Measurements from ENCODE around the gene PPP1R3D.

PPP1R3D gene

GRCh38 chr20:59971428-59971827 lies 31.3 kb upstream of the PPP1R3D start:
- no peak overlapping the region for H2AFZ ChIP-seq (ENCODE audit: low read length)
- no peaks in the 10 kb centered on the region for H3K9me3 ChIP-seq (replicated peaks; ENCODE audit: insufficient read depth, low read length)
- no peaks in the 10 kb centered on the region for H3K4me1 ChIP-seq (ENCODE audit: low read length)
- no peak for DNase-seq
- no peaks in the 10 kb centered on the region for H3K27me3 ChIP-seq (replicated peaks; ENCODE audit: insufficient read depth, low read length)
- H3K4me3 ChIP-seq (ENCODE audit: low read length): no peak overlapping the region
- no peaks in the 10 kb centered on the region for H4K20me1 ChIP-seq (ENCODE audit: insufficient read depth, low read length)
- no peaks in the 10 kb centered on the region for H3F3A ChIP-seq (ENCODE audit: insufficient read depth, low read length)
- no peak overlapping the region for H3K27ac ChIP-seq (ENCODE audit: low read length)
- H3K36me3 ChIP-seq (replicated peaks; ENCODE audit: insufficient read depth, low read length): no peaks in the 10 kb centered on the region
- no peaks in the 10 kb centered on the region for H3K79me2 ChIP-seq (ENCODE audit: low read length)
- TF ChIP-seq EZH2 (optimal IDR thresholded peaks at IDR 0.05; ENCODE audit: low read depth, low read length) (no peak), CTCF (IDR thresholded peaks at IDR 0.05; ENCODE audit: low read length) (no peak), EZH2phosphoT487 (IDR thresholded peaks at IDR 0.05; ENCODE audit: low read length) (no peak)
- H3K9me2 ChIP-seq (replicated peaks; ENCODE audit: insufficient read depth, low read length): no peaks in the 10 kb centered on the region
- no peak overlapping the region for H3K9ac ChIP-seq (ENCODE audit: low read length)
- H3K4me2 ChIP-seq (ENCODE audit: low read depth, low read length): no peak overlapping the region

- no peaks in the 10 kb centered on the region for H3K9me3 ChIP-seq (replicated peaks; ENCODE audit: insufficient read depth, low read length)
- H3K27ac ChIP-seq (ENCODE audit: low read length): no peak overlapping the region
- no peaks in the 10 kb centered on the region for H3F3A ChIP-seq (ENCODE audit: insufficient read depth, low read length)
- no peak for TF ChIP-seq EZH2phosphoT487 (IDR thresholded peaks at IDR 0.05; ENCODE audit: low read length)
- TF ChIP-seq EZH2 (optimal IDR thresholded peaks at IDR 0.05; ENCODE audit: low read depth, low read length): no peak
- no peak for TF ChIP-seq CTCF (IDR thresholded peaks at IDR 0.05; ENCODE audit: low read length)
- no peak overlapping the region for H2AFZ ChIP-seq (ENCODE audit: low read length)
- no peak overlapping the region for H3K4me2 ChIP-seq (ENCODE audit: low read depth, low read length)
- peaks cover 15% of the 10 kb centered on the region for H3K4me1 ChIP-seq (ENCODE audit: low read length)
- H3K9ac ChIP-seq (ENCODE audit: low read length): no peak overlapping the region
- H3K9me2 ChIP-seq (replicated peaks; ENCODE audit: insufficient read depth, low read length): no peaks in the 10 kb centered on the region
- DNase-seq: no peak
- no peaks in the 10 kb centered on the region for H3K27me3 ChIP-seq (replicated peaks; ENCODE audit: insufficient read depth, low read length)
- H4K20me1 ChIP-seq (ENCODE audit: insufficient read depth, low read length): no peaks in the 10 kb centered on the region
- no peaks in the 10 kb centered on the region for H3K36me3 ChIP-seq (replicated peaks; ENCODE audit: insufficient read depth, low read length)
- no peaks in the 10 kb centered on the region for H3K79me2 ChIP-seq (ENCODE audit: low read length)
- no peak overlapping the region for H3K4me3 ChIP-seq (ENCODE audit: low read length)
Measured at GRCh38 chr20:59966428-59966827, 26.3 kb upstream of the PPP1R3D start.

- H4K20me1 ChIP-seq (ENCODE audit: insufficient read depth, low read length): no peaks in the 10 kb centered on the region
- H3K4me3 ChIP-seq (ENCODE audit: low read length): peak overlapping the region; percentile 15; the same call in 1 of the 2 replicates
- H3K27me3 ChIP-seq (replicated peaks; ENCODE audit: insufficient read depth, low read length): no peaks in the 10 kb centered on the region
- H2AFZ ChIP-seq (ENCODE audit: low read length): peak overlapping the region; percentile 40
- H3F3A ChIP-seq (ENCODE audit: insufficient read depth, low read length): no peaks in the 10 kb centered on the region
- H3K9me3 ChIP-seq (replicated peaks; ENCODE audit: insufficient read depth, low read length): no peaks in the 10 kb centered on the region
- H3K79me2 ChIP-seq (ENCODE audit: low read length): no peaks in the 10 kb centered on the region
- TF ChIP-seq CTCF (IDR thresholded peaks at IDR 0.05; ENCODE audit: low read length): no peak
- TF ChIP-seq EZH2 (optimal IDR thresholded peaks at IDR 0.05; ENCODE audit: low read depth, low read length): no peak
- TF ChIP-seq EZH2phosphoT487 (IDR thresholded peaks at IDR 0.05; ENCODE audit: low read length): no peak
- no peaks in the 10 kb centered on the region for H3K36me3 ChIP-seq (replicated peaks; ENCODE audit: insufficient read depth, low read length)
- peak; percentile 54 for DNase-seq
- H3K4me1 ChIP-seq (ENCODE audit: low read length): peaks cover 34% of the 10 kb centered on the region
- H3K4me2 ChIP-seq (ENCODE audit: low read depth, low read length): peak overlapping the region; percentile 54
- no peaks in the 10 kb centered on the region for H3K9me2 ChIP-seq (replicated peaks; ENCODE audit: insufficient read depth, low read length)
- H3K9ac ChIP-seq (ENCODE audit: low read length): peak overlapping the region; percentile 39
- H3K27ac ChIP-seq (ENCODE audit: low read length): peak overlapping the region; percentile 87
Measured at GRCh38 chr20:59962155-59962554, 22.1 kb upstream of the PPP1R3D start.

Data from MM.1S (cell line).